Natural killer cell (primary cell): Measurements from ENCODE around the gene SLIT1. TPM values are rescaled to one million over a fixed set of nuclear protein-coding genes. Genes with fewer than 3 reads are reported as not detected.

ENCODE experiments used
- ATAC-seq, 3 donors: fragments of 150-1000 bp in 2 of 3; fragments of 200-7000 bp in 1 of 3; cut with Tn5 transposase; 1 replicate in 1 of 3; 2 replicates in 2 of 3; pipeline ENCODE4 v1.10.0; 2021; ENCODE audit warnings: mild to moderate bottlenecking in 2 of 3, moderate library complexity in 2 of 3
- DNase-seq, 2 donors: peaks; one replicate each; pipeline versions ENCODE4 v3.0.0 to v3.0.0-alpha.2; 2013 to 2021; ENCODE audit warnings: mixed read lengths in 1 of 2
- H3K27ac ChIP-seq: one replicate; pipeline ENCODE4 v1.5.1; 2013; ENCODE audit warnings: mild to moderate bottlenecking, low read length
- H3K27me3 ChIP-seq: one replicate; pipeline ENCODE4 v1.6.1; 2013; ENCODE audit warnings: low read length; ENCODE audit not compliant: control insufficient read depth, insufficient read depth
- H3K36me3 ChIP-seq: one replicate; pipeline ENCODE4 v1.6.1; 2013; ENCODE audit warnings: low read length; ENCODE audit not compliant: control insufficient read depth, insufficient read depth
- H3K4me1 ChIP-seq: one replicate; pipeline ENCODE4 v1.6.1; 2013; ENCODE audit warnings: low read length; ENCODE audit not compliant: control insufficient read depth, insufficient read depth
- H3K4me3 ChIP-seq: one replicate; pipeline ENCODE4 v1.5.1; 2013; ENCODE audit warnings: low read length
- H3K9me3 ChIP-seq: one replicate; pipeline ENCODE4 v1.6.1; 2013; ENCODE audit warnings: low read length; ENCODE audit not compliant: control insufficient read depth, insufficient read depth
- H3K27ac Mint-ChIP-seq, 2 donors: one replicate each; pipeline ENCODE4 v1.8.0; 2022; ENCODE audit warnings: mild to moderate bottlenecking in 2 of 2, mixed read lengths in 2 of 2, moderate library complexity in 1 of 2
- H3K27me3 Mint-ChIP-seq, 2 donors: one replicate each; pipeline ENCODE4 v1.8.0; 2022; ENCODE audit warnings: low read depth in 2 of 2, mixed read lengths in 2 of 2
- H3K36me3 Mint-ChIP-seq: one replicate; pipeline ENCODE4 v1.8.0; 2022; ENCODE audit warnings: mixed read lengths
- H3K4me1 Mint-ChIP-seq, 2 donors: one replicate each; pipeline ENCODE4 v1.8.0; 2022; ENCODE audit warnings: mixed read lengths in 2 of 2
- H3K4me3 Mint-ChIP-seq: one replicate; pipeline ENCODE4 v1.8.0; 2022; ENCODE audit warnings: mild to moderate bottlenecking, moderate library complexity, mixed read lengths
- H3K9me3 Mint-ChIP-seq, 2 donors: one replicate each; pipeline ENCODE4 v1.8.0; 2022; ENCODE audit warnings: mixed read lengths in 2 of 2
- CTCF ChIP-seq: fragments of 200-600 bp; IDR thresholded peaks from one replicate; pipeline ENCODE4 v1.8.0; 2022; ENCODE audit warnings: antibody characterized with exemption
- WGBS: methylation state at CpG from one replicate; pipeline ENCODE4 v1.1.7; 2013; ENCODE audit warnings: missing lambda C conversion rate; ENCODE audit not compliant: insufficient coverage; 5-methylcytosine and 5-hydroxymethylcytosine counted together
- intact Hi-C: fragments of 100-400 bp; cut with micrococcal nuclease; formaldehyde crosslinking; loops from one replicate; pipeline ENCODE4 v1.14.2; 2022
- total RNA-seq, 4 donors: library from RNA; stranded (reverse); fragments of 120-200 nt in 1 of 4; gene quantifications; one replicate each; pipeline versions ENCODE4 v1.2.3 to v1.2.4, GENCODE V29; 2013 to 2022

Gene SLIT1
- total RNA-seq, 3 donors from 2014 or later (not counting 1 experiment from before 2014, with no cell fraction given), result 0.28 to 1.5 (median 1.1) TPM

- H3K4me3 Mint-ChIP-seq, result no peak overlapping the region
- H3K9me3 Mint-ChIP-seq, result no peaks in the 10 kb centered on the region
- WGBS, result 98% methylated on average over 4 of the region's 5 CpGs
- intact Hi-C loops, result no loop called here
- Histone ChIP-seq H3K27ac (no peak overlapping the region), H3K9me3 (no peaks in the 10 kb centered on the region), H3K4me3 (no peak overlapping the region), H3K4me1 (no peaks in the 10 kb centered on the region), H3K27me3 (no peaks in the 10 kb centered on the region), H3K36me3 (peaks cover 33% of the 10 kb centered on the region)
- no peak for ATAC-seq
- peak overlapping the region in 1 of 2 donors; percentile 15 for H3K27ac Mint-ChIP-seq
- peaks cover 18 to 29% of the 10 kb centered on the region in 2 donors for H3K4me1 Mint-ChIP-seq
- H3K36me3 Mint-ChIP-seq, result peaks cover 9% of the 10 kb centered on the region
- H3K27me3 Mint-ChIP-seq, result no peaks in the 10 kb centered on the region
- no peak for DNase-seq
- no peak for TF ChIP-seq CTCF
Observed at GRCh38 chr10:96949039-96949683, 236.6 kb downstream of the SLIT1 start.

Other genes starting within 250 kb of the SLIT1 start
- gene ARHGAP19, start 106.7 kb upstream of the SLIT1 start, total RNA-seq, result 10 to 100 TPM; 22.6 to 23.3 (median 22.7) TPM
- 10 to 100 TPM; 26.0 to 45.0 (median 32.1) TPM for gene FRAT1, start 133.3 kb upstream of the SLIT1 start, total RNA-seq
- gene FRAT2, start 148.8 kb upstream of the SLIT1 start, total RNA-seq, result 10 to 100 TPM; 18.7 to 23.4 (median 22.2) TPM
- gene RRP12, start 215.4 kb upstream of the SLIT1 start, total RNA-seq, result 100 to 1,000 TPM in 1 of 3 donors, 10 to 100 TPM in 2; 60.1 to 234 (median 79.2) TPM
- 100 to 1,000 TPM in 1 of 3 donors, 10 to 100 TPM in 2; 92.6 to 104 (median 96.0) TPM for gene PGAM1, start 240.2 kb upstream of the SLIT1 start, total RNA-seq